GM19193 (cell line): ENCODE data around the gene TRAFD1.

ENCODE experiments used
- POLR2A ChIP-seq: IDR thresholded peaks from 4 replicates; pipeline ENCODE4 v1.6.1; 2011; ENCODE audit not compliant: insufficient read depth, insufficient read length; ENCODE audit errors: extremely low read depth

Gene TRAFD1

GRCh38 chr12:112112409-112113133, 12.8 kb upstream of the TRAFD1 start:
- no peak for TF ChIP-seq POLR2A

GRCh38 chr12:112115259-112116045, 9.9 kb upstream of the TRAFD1 start:
- TF ChIP-seq POLR2A = no peak

GRCh38 chr12:112116232-112117060, 8.9 kb upstream of the TRAFD1 start:
- TF ChIP-seq POLR2A = peak; percentile 56

- TF ChIP-seq POLR2A = no peak
Observed at GRCh38 chr12:112117685-112118084, 7.7 kb upstream of the TRAFD1 start.

DNA sequence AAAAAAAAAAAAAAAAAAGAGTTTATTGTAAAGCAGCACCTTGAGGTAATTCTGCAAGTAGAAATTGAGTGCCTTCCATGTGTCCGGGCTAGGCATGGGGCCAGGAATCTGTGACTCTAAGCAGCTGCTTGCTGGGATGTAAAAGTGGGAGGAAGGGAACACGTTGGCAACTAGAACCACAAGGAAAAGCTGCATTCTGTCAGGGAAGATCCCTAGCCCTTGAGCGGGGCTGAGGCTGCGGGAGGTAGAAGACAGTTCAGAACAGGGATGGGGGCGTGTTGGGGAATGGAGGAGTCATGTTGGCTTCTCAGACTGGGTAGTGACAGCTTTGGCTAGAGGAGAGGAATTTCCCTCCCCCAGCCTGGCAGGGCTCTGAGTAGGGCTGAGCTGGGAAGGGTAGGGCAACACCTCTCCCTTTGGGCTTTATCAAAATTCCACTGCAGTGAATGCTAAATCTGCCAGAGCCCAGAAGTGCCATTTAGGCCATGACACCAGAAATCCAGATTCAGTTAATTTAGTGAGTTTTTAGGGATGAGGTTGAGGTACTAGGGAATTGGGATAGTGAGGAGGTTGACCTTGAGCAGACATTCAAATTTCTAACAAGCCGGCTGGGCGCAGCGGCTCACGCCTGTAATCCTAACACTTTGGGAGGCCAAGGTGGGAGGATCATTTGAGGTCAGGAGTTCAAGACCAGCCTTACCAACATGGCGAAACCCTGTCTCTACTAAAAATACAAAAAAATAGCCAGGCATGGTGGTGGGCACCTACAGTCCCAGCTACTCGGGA, 3.4 kb upstream of the TRAFD1 start:
- TF ChIP-seq POLR2A = no peak

GRCh38 chr12:112122823-112123690, 2.3 kb upstream of the TRAFD1 start:
- no peak for TF ChIP-seq POLR2A

- no peak for TF ChIP-seq POLR2A
Observed at GRCh38 chr12:112124918-112125249, 476 bp upstream of the TRAFD1 start.

DNA sequence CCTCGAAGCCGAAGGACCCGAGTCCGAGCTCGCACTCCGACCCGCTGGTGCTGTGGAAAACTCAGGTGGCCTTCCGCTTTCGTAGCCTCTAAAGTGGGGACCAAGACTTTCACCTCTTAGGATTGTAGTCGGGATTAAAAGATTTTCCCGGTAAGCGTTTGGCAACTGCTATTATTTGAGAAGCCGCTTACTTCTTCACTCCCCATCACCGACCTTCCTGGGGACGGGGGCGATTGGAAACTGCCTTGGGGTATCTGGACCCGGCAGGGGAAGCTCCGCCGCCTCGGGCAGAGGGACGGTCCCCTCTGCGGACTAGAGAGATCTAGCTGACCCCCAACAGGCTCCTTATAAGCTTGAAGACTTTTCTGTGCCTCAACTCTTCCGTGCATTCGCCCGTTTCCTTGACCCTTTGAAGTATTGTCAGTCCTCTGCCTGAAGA, 659 bp downstream of the TRAFD1 start:
- TF ChIP-seq POLR2A = no peak

DNA sequence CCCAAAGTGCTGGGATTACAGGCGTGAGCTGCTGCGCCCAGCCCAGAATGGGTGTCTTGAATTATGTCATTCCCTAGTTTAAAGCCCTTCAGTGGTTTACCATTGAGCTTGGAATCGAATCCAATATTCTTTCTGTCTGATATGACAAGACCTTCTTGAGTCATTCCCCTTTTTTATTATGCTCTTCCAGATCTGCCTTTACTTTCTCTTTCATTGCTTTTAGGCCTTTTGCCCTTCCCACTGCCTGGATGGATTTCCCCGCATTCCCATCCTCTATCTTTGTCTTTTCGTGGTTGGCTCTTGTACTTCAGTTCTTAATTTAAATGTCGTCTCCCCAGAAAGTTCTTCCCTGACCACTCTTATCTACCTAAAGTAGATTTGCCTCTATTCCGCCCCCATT, 1.6 kb downstream of the TRAFD1 start:
- no peak for TF ChIP-seq POLR2A

- no peak for TF ChIP-seq POLR2A
Observed at GRCh38 chr12:112130441-112130998, 5.2 kb downstream of the TRAFD1 start.

DNA sequence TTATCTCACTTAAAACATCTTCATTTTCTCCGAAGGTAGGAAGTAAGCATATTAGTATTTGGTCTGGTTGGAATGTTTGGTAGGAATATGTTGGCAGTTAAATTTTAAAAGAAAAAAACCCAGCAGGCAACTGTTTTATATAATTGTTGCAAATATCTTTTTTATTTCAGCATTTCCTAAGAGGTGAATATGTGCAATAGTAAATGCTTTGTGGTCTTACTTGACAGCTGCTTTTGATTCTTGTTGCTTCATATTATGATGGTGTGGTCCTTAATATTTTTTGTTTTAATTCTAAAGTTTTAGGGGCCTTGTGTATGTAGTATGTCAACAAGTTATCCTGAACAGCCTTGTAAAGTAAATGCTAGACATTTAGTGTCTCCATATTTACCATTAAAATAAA, 6.3 kb downstream of the TRAFD1 start:
- no peak for TF ChIP-seq POLR2A

DNA sequence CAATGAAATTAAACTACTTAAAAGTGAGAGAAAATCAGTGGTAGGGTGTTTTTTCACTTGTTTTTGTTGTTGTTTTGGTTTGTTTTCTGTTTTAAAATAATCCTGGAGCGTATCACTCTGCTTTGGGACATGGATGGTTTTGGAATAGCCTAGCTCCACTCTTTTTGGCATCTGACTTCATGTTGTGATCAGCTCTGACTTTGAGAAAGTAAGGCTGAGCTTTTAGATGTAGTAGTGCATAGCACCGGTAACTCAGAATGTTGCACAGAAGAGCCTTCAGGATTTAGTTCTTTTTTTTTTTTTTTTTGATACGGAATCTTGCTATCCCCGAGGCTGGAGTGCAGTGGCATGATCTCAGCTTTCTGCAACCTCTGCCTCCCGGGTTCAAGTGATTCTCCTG, 8.1 kb downstream of the TRAFD1 start:
- no peak for TF ChIP-seq POLR2A

DNA sequence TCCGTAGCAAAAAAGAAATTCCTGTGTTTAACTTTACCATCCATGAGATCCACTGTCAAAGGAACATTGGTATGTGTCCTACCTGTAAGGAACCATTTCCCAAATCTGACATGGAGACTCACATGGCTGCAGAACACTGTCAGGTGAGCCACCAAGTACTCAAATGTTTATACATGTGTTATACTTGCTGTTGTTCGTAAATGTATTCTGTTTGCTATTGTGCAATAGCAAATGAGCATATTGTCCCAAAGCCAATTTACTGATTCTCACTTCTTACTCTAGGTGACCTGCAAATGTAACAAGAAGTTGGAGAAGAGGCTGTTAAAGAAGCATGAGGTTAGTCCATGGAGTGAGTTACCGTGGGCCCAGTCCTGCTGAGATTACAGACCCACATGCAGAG, 9.4 kb downstream of the TRAFD1 start:
- no peak for TF ChIP-seq POLR2A

- TF ChIP-seq POLR2A = no peak
Observed at GRCh38 chr12:112140728-112141127, 15.4 kb downstream of the TRAFD1 start.

- TF ChIP-seq POLR2A = no peak
Observed at GRCh38 chr12:112146123-112146522, 20.8 kb downstream of the TRAFD1 start.
